H1 (cell line): ENCODE data around the gene CDK5. TPM values are rescaled to one million over a fixed set of nuclear protein-coding genes. Genes with fewer than 3 reads are reported as not detected.

Experiments
- CTCF ChIA-PET: fragments of 300-600 bp; sonication (Branson Sonifier 250); formaldehyde crosslinking; loops from one replicate; lab custom pipeline; 2021; ENCODE audit not compliant: partially characterized antibody; lab: Charles Lee
- POLR2A ChIA-PET: fragments of 300-600 bp; sonication (Branson Sonifier 250); formaldehyde crosslinking; loops from one replicate; lab custom pipeline; 2021; ENCODE audit warnings: inconsistent platforms; ENCODE audit not compliant: partially characterized antibody; lab: Charles Lee
- DNase-seq, 2 experiments: peaks; one replicate each; pipeline versions ENCODE4 v3.0.0 to v3.0.0-alpha.2; 2010 to 2022; ENCODE audit warnings: low spot score in 2 of 2, low read depth in 1 of 2, mixed read lengths in 1 of 2
- FAIRE-seq: peaks from 2 replicates; lab custom pipeline; 2011; peaks lifted over from hg19 to GRCh38; lab: Jason Lieb, UNC
- H2AFZ ChIP-seq: 2 replicates; pipeline ENCODE4 v1.8.1; 2012; ENCODE audit warnings: low read length, inconsistent platforms
- H2AK5ac ChIP-seq: 2 replicates; pipeline ENCODE4 v1.6.1; 2013; ENCODE audit warnings: low read depth, low read length
- H2BK120ac ChIP-seq: replicated peaks from 2 replicates; pipeline ENCODE3; 2013; ENCODE audit warnings: low read depth, low read length, inconsistent platforms
- H2BK12ac ChIP-seq: 2 replicates; pipeline ENCODE4 v1.6.1; 2013; ENCODE audit warnings: low read depth, low read length
- H2BK15ac ChIP-seq: 2 replicates; pipeline ENCODE4 v1.6.1; 2013; ENCODE audit warnings: low read length
- H2BK20ac ChIP-seq: 2 replicates; pipeline ENCODE4 v1.6.1; 2013; ENCODE audit warnings: low read length
- H2BK5ac ChIP-seq: 2 replicates; pipeline ENCODE4 v1.6.1; 2013; ENCODE audit warnings: low read depth, low read length
- H3K14ac ChIP-seq: 2 replicates; pipeline ENCODE4 v1.6.1; 2013; ENCODE audit warnings: inconsistent platforms; ENCODE audit not compliant: insufficient read length
- H3K18ac ChIP-seq: 2 replicates; pipeline ENCODE4 v1.6.1; 2013; ENCODE audit warnings: low read length; ENCODE audit errors: extremely low read depth
- H3K23ac ChIP-seq: 2 replicates; pipeline ENCODE4 v1.6.1; 2013; ENCODE audit warnings: inconsistent platforms; ENCODE audit not compliant: insufficient read length
- H3K23me2 ChIP-seq: 2 replicates; pipeline ENCODE4 v1.6.1; 2013; ENCODE audit warnings: low read depth, low read length
- H3K27ac ChIP-seq: 2 replicates; pipeline ENCODE4 v1.6.1; 2011; ENCODE audit warnings: low read depth, low read length, inconsistent platforms
- H3K27me3 ChIP-seq, 4 experiments: replicated peaks in 1 of 4; 1 replicate in 1 of 4; 2 replicates in 3 of 4; pipeline versions ENCODE4 v1.6.1 to v1.8.1; 2011 to 2013; ENCODE audit warnings: low read length in 3 of 4, mild to moderate bottlenecking in 3 of 4, inconsistent platforms in 2 of 4, mixed read lengths in 2 of 4, moderate library complexity in 1 of 4; ENCODE audit not compliant: control insufficient read depth in 3 of 4, insufficient read depth in 3 of 4; ENCODE audit errors: extremely low read depth in 1 of 4
- H3K36me3 ChIP-seq, 4 experiments: 2 replicates each; pipeline versions ENCODE4 v1.6.1 to v1.8.1; 2011 to 2013; ENCODE audit warnings: mild to moderate bottlenecking in 4 of 4, low read length in 3 of 4, moderate library complexity in 2 of 4, control low read depth in 1 of 4, inconsistent platforms in 1 of 4; ENCODE audit not compliant: insufficient read depth in 4 of 4, control insufficient read depth in 2 of 4
- H3K4ac ChIP-seq: replicated peaks from 2 replicates; pipeline ENCODE3; 2013; ENCODE audit warnings: low read length, low read depth, mixed read lengths, inconsistent platforms; ENCODE audit not compliant: insufficient read length
- H3K4me1 ChIP-seq, 4 experiments: replicated peaks in 1 of 4; 1 replicate in 1 of 4; 2 replicates in 3 of 4; pipeline versions ENCODE4 v1.6.1 to v1.8.1; 2011 to 2013; ENCODE audit warnings: low read length in 3 of 4, inconsistent platforms in 2 of 4, mixed read lengths in 1 of 4; ENCODE audit not compliant: insufficient read depth in 4 of 4, control insufficient read depth in 3 of 4
- H3K4me2 ChIP-seq, 2 experiments: 2 replicates each; pipeline versions ENCODE4 v1.6.1 to v1.8.1; 2011 to 2013; ENCODE audit warnings: low read depth in 2 of 2, low read length in 2 of 2, control low read depth in 1 of 2, inconsistent platforms in 1 of 2, mild to moderate bottlenecking in 1 of 2; ENCODE audit not compliant: insufficient read depth in 1 of 2
- H3K4me3 ChIP-seq, 4 experiments: fragments of 200-600, 300-600 bp in 1 of 4; sonication (generic), shearing (Covaris generic), sonication (Bioruptor Twin) in 1 of 4; 2 replicates each; pipeline versions ENCODE4 v1.5.1 to v1.8.1; 2011 to 2016; ENCODE audit warnings: low read length in 4 of 4, low read depth in 3 of 4, control low read depth in 2 of 4, inconsistent platforms in 2 of 4, mild to moderate bottlenecking in 2 of 4, mixed read lengths in 1 of 4, moderate library complexity in 1 of 4; ENCODE audit not compliant: insufficient read depth in 2 of 4; ENCODE audit errors: extremely low read depth in 1 of 4
- H3K56ac ChIP-seq: replicated peaks from 2 replicates; pipeline ENCODE3; 2013; ENCODE audit warnings: low read depth, mild to moderate bottlenecking, mixed read lengths, low read length, inconsistent platforms; ENCODE audit not compliant: insufficient read length
- H3K79me1 ChIP-seq: 2 replicates; pipeline ENCODE4 v1.6.1; 2013; ENCODE audit warnings: low read depth, low read length, control low read depth
- H3K79me2 ChIP-seq, 2 experiments: 2 replicates each; pipeline versions ENCODE4 v1.6.1 to v1.8.1; 2012 to 2013; ENCODE audit warnings: low read length in 2 of 2, mild to moderate bottlenecking in 2 of 2, inconsistent platforms in 1 of 2; ENCODE audit not compliant: insufficient read depth in 2 of 2, control insufficient read depth in 1 of 2
- H3K9ac ChIP-seq, 4 experiments: replicated peaks in 1 of 4; 1 replicate in 1 of 4; 2 replicates in 3 of 4; pipeline versions ENCODE4 v1.6.1 to v1.8.1; 2011 to 2013; ENCODE audit warnings: low read depth in 3 of 4, low read length in 3 of 4, control low read depth in 2 of 4, mild to moderate bottlenecking in 2 of 4, moderate library complexity in 2 of 4, inconsistent platforms in 1 of 4; ENCODE audit errors: extremely low read depth in 1 of 4
- H3K9me3 ChIP-seq, 2 experiments: 2 replicates each; pipeline versions ENCODE4 v1.6.1 to v1.8.1; 2012 to 2013; ENCODE audit warnings: mild to moderate bottlenecking in 2 of 2, moderate library complexity in 2 of 2, control low read depth in 1 of 2, inconsistent platforms in 1 of 2, low read depth in 1 of 2, low read length in 1 of 2, mixed read lengths in 1 of 2; ENCODE audit not compliant: insufficient read depth in 2 of 2
- H4K20me1 ChIP-seq, 2 experiments: replicated peaks in 1 of 2; 2 replicates each; pipeline versions ENCODE3 to v1.8.1; 2011 to 2013; ENCODE audit warnings: inconsistent platforms in 2 of 2, low read length in 2 of 2, mild to moderate bottlenecking in 1 of 2; ENCODE audit not compliant: insufficient read depth in 2 of 2, control insufficient read depth in 1 of 2
- H4K5ac ChIP-seq: 2 replicates; pipeline ENCODE4 v1.6.1; 2013; ENCODE audit warnings: low read length, low read depth, mixed read lengths, inconsistent platforms; ENCODE audit not compliant: insufficient read length
- H4K8ac ChIP-seq: 2 replicates; pipeline ENCODE4 v1.8.0; 2013; ENCODE audit warnings: mild to moderate bottlenecking, moderate library complexity, low read length, inconsistent platforms; ENCODE audit not compliant: insufficient read depth; ENCODE audit errors: extremely low read depth
- H4K91ac ChIP-seq: replicated peaks from 2 replicates; pipeline ENCODE3; 2013; ENCODE audit warnings: low read length, mixed read lengths, inconsistent platforms; ENCODE audit not compliant: insufficient read length
- BRCA1 ChIP-seq: IDR thresholded peaks from 2 replicates; pipeline ENCODE4 v1.6.1; 2012; ENCODE audit warnings: low read depth, low read length, improper control_type of control experiment
- CREB1 ChIP-seq: IDR thresholded peaks from 2 replicates; pipeline ENCODE4 v1.6.1; 2012; ENCODE audit warnings: inconsistent platforms
- FOSL1 ChIP-seq: IDR thresholded peaks from 2 replicates; pipeline ENCODE4 v1.6.1; 2011; ENCODE audit warnings: mild to moderate bottlenecking, low read depth, low read length, moderate library complexity; ENCODE audit not compliant: insufficient read depth
- GABPA ChIP-seq: IDR thresholded peaks from 2 replicates; pipeline ENCODE4 v1.6.1; 2011; ENCODE audit warnings: mild to moderate bottlenecking, low read length, moderate library complexity, borderline replicate concordance; ENCODE audit not compliant: insufficient read depth
- KDM1A ChIP-seq: fragments of 200-600, 300-600 bp; sonication (generic); IDR thresholded peaks from 2 replicates; pipeline ENCODE4 v1.7.1; 2016; ENCODE audit warnings: mild to moderate bottlenecking, low read length, borderline replicate concordance
- SP1 ChIP-seq: IDR thresholded peaks from 2 replicates; pipeline ENCODE4 v1.6.1; 2011; ENCODE audit warnings: low read depth, low read length
- SUZ12 ChIP-seq: fragments of 200-600 bp; sonication (generic); IDR thresholded peaks from 2 replicates; pipeline ENCODE4 v1.6.1; 2012; ENCODE audit warnings: mild to moderate bottlenecking, inconsistent platforms, low read length, moderate library complexity, mixed read lengths
- TAF7 ChIP-seq: optimal IDR thresholded peaks from 2 replicates; pipeline ENCODE3; 2011; ENCODE audit warnings: low read depth, mild to moderate bottlenecking, inconsistent platforms, low read length, moderate library complexity, borderline replicate concordance
- WGBS, 2 experiments: shearing (Covaris generic) in 1 of 2; methylation state at CpG; one replicate each; pipeline versions ENCODE4 v1.1.6 to v1.1.7; 2013 to 2015; ENCODE audit warnings: low lambda C conversion rate in 2 of 2, mixed read lengths in 2 of 2, inconsistent platforms in 1 of 2, low coverage in 1 of 2, missing lambda C conversion rate in 1 of 2; ENCODE audit not compliant: insufficient replicate concordance in 2 of 2, insufficient coverage in 1 of 2, insufficient read length in 1 of 2; ENCODE audit errors: extremely low coverage in 1 of 2, missing lambda C conversion rate in 1 of 2; 5-methylcytosine and 5-hydroxymethylcytosine counted together
- polyA plus RNA-seq, 7 experiments: library from polyadenylated mRNA; depleted of rRNA in 3 of 7; stranded (reverse) in 5 of 7; unstranded in 2 of 7; fragments of >200 nt in 5 of 7; fragments of 200-250 nt in 2 of 7; gene quantifications; 1 replicate in 5 of 7; 2 replicates in 1 of 7; 4 replicates in 1 of 7; pipeline versions ENCODE4 v1.2.1 to v1.2.3, GENCODE V29; 2011 to 2013; ENCODE audit warnings: missing spikeins in 2 of 7, mixed read lengths in 2 of 7
- total RNA-seq: library from RNA; stranded (reverse); fragmentation: NEBNext Ultra II Directional; extraction: Animal tissue kit (Norgen Biotek cat#: 25700); gene quantifications from 2 replicates; pipeline ENCODE4 v1.2.1, GENCODE V29; 2021
- TF ChIP-seq, protein P1 (sequence below): IDR thresholded peaks from 2 replicates; pipeline ENCODE4 v1.6.1; 2012; ENCODE audit warnings: inconsistent platforms
- TF ChIP-seq, protein P2 (sequence below), 3 experiments: IDR thresholded peaks; 1 replicate in 2 of 3; 2 replicates in 1 of 3; pipeline versions ENCODE4 v1.5.1 to v1.6.1; 2011; ENCODE audit warnings: low read length in 3 of 3, mild to moderate bottlenecking in 3 of 3, inconsistent platforms in 2 of 3, low read depth in 1 of 3, moderate library complexity in 1 of 3; ENCODE audit not compliant: insufficient read depth in 1 of 3; ENCODE audit errors: control extremely low read depth in 1 of 3

CDK5 gene
- total and polyA plus RNA-seq, 2 of the 8 experiments (the other 6 are each of a cell fraction or from before 2014, with no cell fraction given), result 22.8 to 37.2 TPM

GRCh38 chr7:151065516-151065915 is 7.8 kb upstream of the CDK5 start:
- no peak overlapping the region for H3K14ac ChIP-seq
- no peaks in the 10 kb centered on the region for H3K9me3 ChIP-seq
- no peak overlapping the region for H2BK5ac ChIP-seq
- H2BK12ac ChIP-seq, result no peak overlapping the region
- no peak overlapping the region for H4K5ac ChIP-seq
- H3K36me3 ChIP-seq, result peaks cover 13 to 47% (median 28%) of the 10 kb centered on the region in 4 experiments
- no peak overlapping the region for H3K9ac ChIP-seq
- H3K23me2 ChIP-seq, result peaks cover 14% of the 10 kb centered on the region; the same call in 1 of the 2 replicates
- H2BK20ac ChIP-seq, result no peak overlapping the region
- 0 out of 2 replicates have a peak overlapping the region, but pooled peaks have one; percentile 12 for H4K8ac ChIP-seq
- no peak overlapping the region for H4K91ac ChIP-seq
- no peak overlapping the region for H3K4ac ChIP-seq
- no peak overlapping the region for H3K23ac ChIP-seq
- H3K18ac ChIP-seq, result no peak overlapping the region
- no peak overlapping the region for H3K27ac ChIP-seq
- peaks cover 5 to 10% of the 10 kb centered on the region in 2 experiments for H4K20me1 ChIP-seq
- H2BK120ac ChIP-seq, result no peak overlapping the region
- H3K56ac ChIP-seq, result no peak overlapping the region
- 0 out of 2 replicates have a peak overlapping the region, but pooled peaks have one; percentile 29 for H2BK15ac ChIP-seq
- H3K4me2 ChIP-seq, result no peak overlapping the region
- H2AK5ac ChIP-seq, result no peak overlapping the region
- DNase-seq, result no peak
- no peaks in the 10 kb centered on the region for H3K27me3 ChIP-seq
- peaks cover 6 to 26% (median 22%) of the 10 kb centered on the region in 4 experiments for H3K4me1 ChIP-seq
- H3K4me3 ChIP-seq, result no peak overlapping the region
- ChIA-PET POLR2A (interaction anchor here (0.6 to 7.9 kb wide), 4 partner anchors 12 to 376 kb away, joined by 3 to 77 read pairs (median 4); partner anchors contain the start of genes FASTK and TMUB1), CTCF (interaction anchor here (0.8 to 9.0 kb wide), 6 partner anchors 12 to 167 kb away, joined by 3 to 81 read pairs (median 4); partner anchors contain the start of gene CHPF2)
- WGBS, 2 experiments, result 88% methylated on average over 14 of the region's 14 CpGs; no CpG with 5 or more reads in 1 of the 2 experiments
- peaks cover 0 to 8% of the 10 kb centered on the region in 2 experiments; a peak in 1 of 4 replicates for H3K79me2 ChIP-seq
- H3K79me1 ChIP-seq, result peaks cover 3% of the 10 kb centered on the region; the same call in 1 of the 2 replicates
- H2AFZ ChIP-seq, result no peak overlapping the region
- no peak for FAIRE-seq
- TF ChIP-seq SP1 (no peak), GABPA (no peak), CREB1 (no peak), BRCA1 (no peak), KDM1A (no peak), FOSL1 (no peak), TAF7 (no peak), SUZ12 (no peak)
- TF ChIP-seq, protein P1, sequence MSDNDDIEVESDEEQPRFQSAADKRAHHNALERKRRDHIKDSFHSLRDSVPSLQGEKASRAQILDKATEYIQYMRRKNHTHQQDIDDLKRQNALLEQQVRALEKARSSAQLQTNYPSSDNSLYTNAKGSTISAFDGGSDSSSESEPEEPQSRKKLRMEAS, result no peak
- TF ChIP-seq, protein P2, sequence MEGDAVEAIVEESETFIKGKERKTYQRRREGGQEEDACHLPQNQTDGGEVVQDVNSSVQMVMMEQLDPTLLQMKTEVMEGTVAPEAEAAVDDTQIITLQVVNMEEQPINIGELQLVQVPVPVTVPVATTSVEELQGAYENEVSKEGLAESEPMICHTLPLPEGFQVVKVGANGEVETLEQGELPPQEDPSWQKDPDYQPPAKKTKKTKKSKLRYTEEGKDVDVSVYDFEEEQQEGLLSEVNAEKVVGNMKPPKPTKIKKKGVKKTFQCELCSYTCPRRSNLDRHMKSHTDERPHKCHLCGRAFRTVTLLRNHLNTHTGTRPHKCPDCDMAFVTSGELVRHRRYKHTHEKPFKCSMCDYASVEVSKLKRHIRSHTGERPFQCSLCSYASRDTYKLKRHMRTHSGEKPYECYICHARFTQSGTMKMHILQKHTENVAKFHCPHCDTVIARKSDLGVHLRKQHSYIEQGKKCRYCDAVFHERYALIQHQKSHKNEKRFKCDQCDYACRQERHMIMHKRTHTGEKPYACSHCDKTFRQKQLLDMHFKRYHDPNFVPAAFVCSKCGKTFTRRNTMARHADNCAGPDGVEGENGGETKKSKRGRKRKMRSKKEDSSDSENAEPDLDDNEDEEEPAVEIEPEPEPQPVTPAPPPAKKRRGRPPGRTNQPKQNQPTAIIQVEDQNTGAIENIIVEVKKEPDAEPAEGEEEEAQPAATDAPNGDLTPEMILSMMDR (IDR thresholded peaks at IDR 0.05; ENCODE audit: control extremely low read depth in 1 of 3, insufficient read depth in 1 of 3, low read depth in 1 of 3, low read length in 3 of 3), result no peak
